Suppressor macrophage treated with lipopolysaccharide for 4 hours (primary cell): ENCODE results near the gene SLMAP.

Source experiments
- DNase-seq: peaks from one replicate; pipeline ENCODE4 v3.0.0-alpha.2; 2020

Gene SLMAP

GRCh38 chr3:57948080-57948671 is 192.1 kb downstream of the SLMAP start:
- no peak for DNase-seq

GRCh38 chr3:57948781-57949242 is 192.7 kb downstream of the SLMAP start:
- no peak for DNase-seq

- no peak for DNase-seq
Observed at GRCh38 chr3:57949344-57949743, 193.2 kb downstream of the SLMAP start.

GRCh38 chr3:57949785-57950615 is 193.9 kb downstream of the SLMAP start:
- peak; percentile 22 for DNase-seq

- peak; percentile 83 for DNase-seq
Observed at GRCh38 chr3:57951066-57951882, 195.2 kb downstream of the SLMAP start.

- DNase-seq: peak; percentile 30
Observed at GRCh38 chr3:57952208-57952631, 196.1 kb downstream of the SLMAP start.

GRCh38 chr3:57952651-57953050 is 196.5 kb downstream of the SLMAP start:
- no peak for DNase-seq

- peak; percentile 28 for DNase-seq
Observed at GRCh38 chr3:57953576-57953975, 197.5 kb downstream of the SLMAP start.

- peak; percentile 84 for DNase-seq
Observed at GRCh38 chr3:57956119-57956832, 200.2 kb downstream of the SLMAP start.

- DNase-seq: no peak
Observed at GRCh38 chr3:57956833-57957174, 200.7 kb downstream of the SLMAP start.

- no peak for DNase-seq
Observed at GRCh38 chr3:57957824-57958223, 201.7 kb downstream of the SLMAP start.

GRCh38 chr3:57958642-57959422 is 202.7 kb downstream of the SLMAP start:
- DNase-seq: peak; percentile 73

- peak; percentile 97 for DNase-seq
Observed at GRCh38 chr3:57959423-57960173, 203.5 kb downstream of the SLMAP start.

GRCh38 chr3:57960174-57960505 is 204.0 kb downstream of the SLMAP start:
- DNase-seq: no peak

GRCh38 chr3:57961177-57961827 is 205.2 kb downstream of the SLMAP start:
- DNase-seq: no peak

GRCh38 chr3:57961828-57962447 is 205.8 kb downstream of the SLMAP start:
- DNase-seq: peak; percentile 57

- DNase-seq: no peak
Observed at GRCh38 chr3:57962448-57962834, 206.3 kb downstream of the SLMAP start.

GRCh38 chr3:57963811-57964346 is 207.8 kb downstream of the SLMAP start:
- no peak for DNase-seq

GRCh38 chr3:57966829-57967228 is 210.7 kb downstream of the SLMAP start:
- DNase-seq: no peak

GRCh38 chr3:57967590-57967989 is 211.5 kb downstream of the SLMAP start:
- no peak for DNase-seq
